ENCODE data around the gene PHF1. TPM values are rescaled to one million over a fixed set of nuclear protein-coding genes. Genes with fewer than 3 reads are reported as not detected.

PHF1 gene
- total RNA-seq, 1 donor from 2014 or later = 74.3 TPM

GRCh38 chr6:33404884-33405283, 5.9 kb upstream of the PHF1 start:
- Histone ChIP-seq H3K4me3 (no peak overlapping the region), H3K4me1 (no peaks in the 10 kb centered on the region), H3K27me3 (no peaks in the 10 kb centered on the region), H3K9me3 (no peaks in the 10 kb centered on the region), H3K27ac (no peak overlapping the region), H3K36me3 (no peaks in the 10 kb centered on the region)
- no peak for ATAC-seq
- intact Hi-C loops (cut with DNase I) = no loop called here
- TF ChIP-seq CTCF (IDR thresholded peaks at IDR 0.05) = no peak
- DNase-seq = no peak

- Histone ChIP-seq H3K4me1 (no peaks in the 10 kb centered on the region), H3K4me3 (no peak overlapping the region), H3K27ac (no peak overlapping the region), H3K9me3 (no peaks in the 10 kb centered on the region), H3K27me3 (no peaks in the 10 kb centered on the region), H3K36me3 (no peaks in the 10 kb centered on the region)
- ATAC-seq = no peak
- DNase-seq = no peak
- intact Hi-C loops (cut with DNase I) = no loop called here
- no peak for TF ChIP-seq CTCF (IDR thresholded peaks at IDR 0.05)
Measured at GRCh38 chr6:33405386-33405940, 5.4 kb upstream of the PHF1 start.

GRCh38 chr6:33406126-33406525, 4.7 kb upstream of the PHF1 start:
- TF ChIP-seq CTCF (IDR thresholded peaks at IDR 0.05) = no peak
- ATAC-seq = no peak

GRCh38 chr6:33407132-33407718, 3.6 kb upstream of the PHF1 start:
- DNase-seq (no peak), ATAC-seq (no peak)
- Histone ChIP-seq H3K4me1 (peaks cover 8% of the 10 kb centered on the region), H3K27me3 (no peaks in the 10 kb centered on the region), H3K36me3 (no peaks in the 10 kb centered on the region), H3K9me3 (no peaks in the 10 kb centered on the region), H3K27ac (no peak overlapping the region), H3K4me3 (no peak overlapping the region)
- peak; percentile 10 for TF ChIP-seq CTCF (IDR thresholded peaks at IDR 0.05)
- intact Hi-C loops (cut with DNase I) = no loop called here

More at GRCh38 chr6:33406126-33406525, 4.7 kb upstream of the PHF1 start:
- no peaks in the 10 kb centered on the region for H3K36me3 ChIP-seq
- no peaks in the 10 kb centered on the region for H3K9me3 ChIP-seq
- no peak overlapping the region for H3K4me3 ChIP-seq
- no peaks in the 10 kb centered on the region for H3K4me1 ChIP-seq
- no peak for DNase-seq
- H3K27me3 ChIP-seq = no peaks in the 10 kb centered on the region
- H3K27ac ChIP-seq = no peak overlapping the region
- intact Hi-C loops (cut with DNase I) = no loop called here

GRCh38 chr6:33410050-33410710, 634 bp upstream of the PHF1 start:
- intact Hi-C loops (cut with DNase I) = no loop called here
- Histone ChIP-seq H3K36me3 (peaks cover 29% of the 10 kb centered on the region), H3K27ac (peak overlapping the region; percentile 97), H3K27me3 (no peaks in the 10 kb centered on the region), H3K9me3 (no peaks in the 10 kb centered on the region), H3K4me1 (peaks cover 19% of the 10 kb centered on the region), H3K4me3 (peak overlapping the region; percentile 99)
- peak; percentile 100 for DNase-seq
- TF ChIP-seq CTCF (IDR thresholded peaks at IDR 0.05) = no peak
- ATAC-seq = peak; percentile 95
